ENCODE measurements around the gene STX5.

- TF ChIP-seq POLR2AphosphoS5 (IDR thresholded peaks at IDR 0.05; ENCODE audit: low read depth, low read length) (no peak), POLR2A (IDR thresholded peaks at IDR 0.05; ENCODE audit: low read depth, low read length) (no peak), TAF1 (IDR thresholded peaks at IDR 0.05; ENCODE audit: borderline replicate concordance, low read depth, low read length) (no peak)
Observed at GRCh38 chr11:62804310-62805075, 27.4 kb downstream of the STX5 start.
